Colon (tissue), 2 donors: ENCODE data around the gene PDZK1IP1.
"Not testable (repeated sequence)": the region's sequence is repeated elsewhere in the genome, so short reads cannot be mapped to it uniquely, and the experiment has no call there.

Source experiments
- FAIRE-seq: peaks from 2 replicates; lab custom pipeline; 2012; peaks lifted over from hg19 to GRCh38; lab: Jason Lieb, UNC
- donor health status: control.
- donor health status: control.

Gene PDZK1IP1

DNA sequence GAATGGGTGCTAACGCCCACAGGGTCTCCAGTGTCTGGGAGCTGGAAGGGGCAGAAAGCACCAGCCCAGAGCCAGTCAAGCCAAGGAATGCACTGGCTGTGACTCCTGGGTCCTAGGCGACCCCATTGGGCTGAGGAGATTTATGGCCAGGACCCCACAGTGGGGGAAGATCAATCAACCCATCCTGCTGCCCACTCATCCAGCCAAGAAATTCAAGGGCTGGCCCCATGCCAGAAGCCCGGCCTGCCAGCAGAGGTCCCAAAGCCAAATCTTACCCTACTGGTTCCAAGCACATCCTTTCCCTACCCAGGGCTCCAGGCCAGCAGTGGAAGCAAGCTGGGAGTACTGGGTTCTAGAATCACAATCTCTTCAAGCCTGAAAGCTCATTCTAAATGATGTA lies 6.8 kb upstream of the PDZK1IP1 start:
- no peak for FAIRE-seq

DNA sequence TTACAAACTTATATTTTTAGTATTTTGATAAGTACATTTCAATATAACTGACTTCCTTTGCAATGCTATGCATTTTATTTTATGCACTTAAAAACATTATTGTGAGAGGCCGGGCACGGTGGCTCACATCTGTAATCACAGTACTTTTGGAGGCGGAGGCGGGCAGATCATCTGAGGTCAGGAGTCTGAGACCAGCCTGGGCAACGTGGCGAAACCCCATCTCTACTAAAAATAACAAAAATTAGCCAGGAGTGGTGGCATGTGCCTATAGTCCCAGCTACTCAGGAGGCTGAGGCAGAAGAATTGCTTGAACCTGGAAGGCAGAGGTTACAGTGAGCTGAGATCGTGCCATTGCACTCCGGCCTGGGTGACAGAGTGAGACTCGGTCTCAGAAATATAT lies 6.1 kb upstream of the PDZK1IP1 start:
- not testable (repeated sequence) for FAIRE-seq

GRCh38 chr1:47194311-47194710 lies 4.5 kb upstream of the PDZK1IP1 start:
- FAIRE-seq = no peak

DNA sequence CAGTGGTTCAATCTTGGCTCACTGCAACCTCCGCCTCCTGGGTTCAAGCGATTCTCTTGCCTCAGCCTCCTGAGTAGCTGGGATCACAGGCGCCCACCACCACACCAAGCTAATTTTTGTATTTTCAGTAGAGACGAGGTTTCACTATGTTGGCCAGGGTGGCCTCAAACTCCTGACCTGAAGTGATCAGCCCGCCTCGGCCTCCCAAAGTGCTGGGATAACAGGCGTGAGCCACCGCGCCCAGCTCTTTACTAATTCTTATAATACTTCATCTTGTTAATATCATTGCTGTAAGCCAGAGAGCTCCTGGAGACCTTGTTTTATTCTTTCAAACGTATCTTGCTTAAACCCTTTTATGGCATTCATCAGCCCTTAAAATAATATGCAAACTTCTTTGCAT lies 3.7 kb upstream of the PDZK1IP1 start:
- FAIRE-seq = not testable (repeated sequence)

- no peak for FAIRE-seq
Measured at GRCh38 chr1:47192458-47193384, 2.9 kb upstream of the PDZK1IP1 start.

- no peak for FAIRE-seq
Measured at GRCh38 chr1:47191940-47192457, 2.2 kb upstream of the PDZK1IP1 start.

DNA sequence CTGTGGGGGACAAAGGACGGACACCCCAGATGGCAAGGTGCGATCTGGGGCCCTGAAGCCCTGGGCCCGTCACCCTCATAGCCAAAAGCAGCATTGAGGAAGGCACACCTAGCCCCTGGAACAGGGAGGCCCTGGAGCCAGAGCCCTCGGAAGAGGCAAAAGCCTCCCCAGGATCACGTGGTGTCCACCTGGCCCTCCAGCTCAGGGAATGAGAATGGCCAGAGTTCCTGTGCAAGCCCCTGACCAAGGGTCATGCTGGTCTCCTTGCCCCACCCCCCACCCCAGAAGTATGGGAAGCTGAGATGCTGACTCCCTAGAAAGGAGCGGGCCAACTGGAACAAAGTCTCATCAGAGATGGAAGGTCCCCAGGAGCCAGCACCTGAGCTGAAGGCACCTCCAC lies 1.0 kb upstream of the PDZK1IP1 start:
- FAIRE-seq = no peak

DNA sequence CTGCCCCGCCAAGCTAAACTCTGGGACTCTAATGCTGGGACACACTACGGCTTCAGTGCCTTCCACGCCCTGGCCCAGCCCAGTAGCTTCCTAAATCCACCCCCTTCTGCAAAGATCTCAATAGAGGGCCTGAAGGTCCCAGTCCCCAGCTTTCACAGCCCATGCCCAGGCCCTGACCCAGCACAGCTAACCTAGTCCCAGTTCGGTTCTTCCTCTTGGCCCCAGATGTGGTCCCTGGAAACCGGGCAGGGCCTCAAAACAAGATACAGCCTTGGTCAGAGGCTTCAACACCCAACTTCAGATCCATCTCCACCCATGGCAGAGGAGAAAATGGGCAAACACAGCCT lies 646 bp upstream of the PDZK1IP1 start:
- FAIRE-seq = no peak

DNA sequence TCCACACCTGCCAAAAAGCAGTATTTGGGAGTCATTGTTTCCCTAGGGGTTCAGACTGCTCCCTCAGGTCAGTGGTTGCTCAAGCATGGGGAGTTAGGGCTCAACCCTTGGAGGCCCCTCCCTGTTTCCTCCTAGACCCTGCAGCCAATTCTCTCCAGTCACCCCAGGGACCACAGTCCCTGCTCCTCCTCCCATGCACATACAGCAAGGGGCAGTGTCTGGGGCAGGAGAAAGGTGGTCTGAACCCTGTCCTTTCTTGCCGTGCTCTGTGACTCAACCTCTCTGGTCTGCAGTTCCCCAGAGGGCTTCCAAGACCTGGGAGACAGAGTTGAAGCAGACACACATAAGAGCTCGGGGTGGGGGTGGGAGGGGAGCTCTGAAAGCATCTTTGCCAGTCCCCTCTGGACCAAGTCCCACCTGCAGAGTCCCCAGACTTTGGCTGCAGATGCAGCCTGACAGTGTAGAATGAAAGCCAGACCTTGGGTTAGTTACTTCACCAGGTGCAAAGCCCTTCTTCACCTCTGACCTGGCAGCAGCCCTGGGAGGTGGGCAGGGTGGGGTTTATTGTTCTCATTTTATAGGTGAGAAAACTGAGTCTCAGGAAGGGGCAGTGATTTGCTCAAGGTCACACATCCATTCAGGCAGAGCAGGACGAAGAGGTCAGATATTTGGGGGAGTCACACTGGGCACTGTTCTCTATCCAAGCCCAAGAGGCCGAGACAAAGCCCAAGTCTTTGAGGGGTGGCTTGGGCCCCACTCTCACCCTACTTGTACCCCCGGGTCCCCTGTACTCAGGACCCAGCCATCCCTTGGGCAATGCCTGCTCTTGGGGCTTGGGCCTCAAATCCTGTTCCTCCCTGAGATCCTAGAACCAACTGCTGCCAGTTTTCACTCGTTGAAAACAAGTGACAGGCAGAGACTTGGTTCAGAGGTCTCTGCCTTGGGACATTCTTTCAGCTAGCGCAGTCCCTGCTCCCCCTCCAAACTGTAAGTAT lies 748 bp downstream of the PDZK1IP1 start:
- FAIRE-seq = no peak

GRCh38 chr1:47187926-47188250 lies 1.9 kb downstream of the PDZK1IP1 start:
- no peak for FAIRE-seq

GRCh38 chr1:47187231-47187925 lies 2.5 kb downstream of the PDZK1IP1 start:
- FAIRE-seq = no peak

GRCh38 chr1:47186267-47187185 lies 3.3 kb downstream of the PDZK1IP1 start:
- FAIRE-seq = no peak

- FAIRE-seq = no peak
Measured at GRCh38 chr1:47184822-47185677, 4.8 kb downstream of the PDZK1IP1 start.

- no peak for FAIRE-seq
Measured at GRCh38 chr1:47184090-47184821, 5.6 kb downstream of the PDZK1IP1 start.

DNA sequence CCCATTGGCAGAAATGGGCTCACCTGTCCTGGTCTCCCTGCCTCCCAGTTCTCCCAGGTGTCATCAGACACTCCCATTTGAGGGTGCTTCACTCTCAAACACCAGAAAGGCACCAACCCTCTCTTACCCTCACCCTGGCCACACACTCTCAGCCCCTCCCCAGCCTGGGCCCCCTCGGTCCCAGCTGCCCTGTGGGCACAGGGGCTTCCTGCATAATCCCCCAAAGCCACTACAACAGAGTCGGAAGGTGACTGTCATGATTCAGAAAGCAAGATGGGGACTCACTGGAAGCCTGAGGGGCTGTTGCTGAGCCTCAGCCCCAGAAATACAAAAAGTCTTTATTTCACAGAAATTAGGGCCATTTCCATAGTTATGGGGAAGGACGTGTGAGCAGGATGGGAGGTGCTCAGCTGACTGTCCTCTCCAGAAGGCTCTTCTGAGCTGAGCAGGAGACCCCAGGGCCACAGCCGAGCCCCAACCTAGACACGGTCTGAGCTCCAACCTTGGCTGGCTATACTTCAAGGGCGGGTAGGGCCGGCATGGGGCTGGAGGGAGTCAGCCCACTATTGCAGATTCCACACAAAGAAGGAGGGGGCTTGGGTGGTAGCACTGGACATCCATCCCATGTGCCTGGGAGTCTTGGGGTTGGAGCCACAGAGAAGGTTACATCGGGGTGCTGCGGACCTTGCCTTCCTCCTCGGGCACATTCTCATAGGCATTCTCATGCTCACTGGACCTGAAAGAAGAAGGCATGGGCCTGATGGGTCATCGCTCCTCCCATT lies 6.3 kb downstream of the PDZK1IP1 start:
- FAIRE-seq = no peak

DNA sequence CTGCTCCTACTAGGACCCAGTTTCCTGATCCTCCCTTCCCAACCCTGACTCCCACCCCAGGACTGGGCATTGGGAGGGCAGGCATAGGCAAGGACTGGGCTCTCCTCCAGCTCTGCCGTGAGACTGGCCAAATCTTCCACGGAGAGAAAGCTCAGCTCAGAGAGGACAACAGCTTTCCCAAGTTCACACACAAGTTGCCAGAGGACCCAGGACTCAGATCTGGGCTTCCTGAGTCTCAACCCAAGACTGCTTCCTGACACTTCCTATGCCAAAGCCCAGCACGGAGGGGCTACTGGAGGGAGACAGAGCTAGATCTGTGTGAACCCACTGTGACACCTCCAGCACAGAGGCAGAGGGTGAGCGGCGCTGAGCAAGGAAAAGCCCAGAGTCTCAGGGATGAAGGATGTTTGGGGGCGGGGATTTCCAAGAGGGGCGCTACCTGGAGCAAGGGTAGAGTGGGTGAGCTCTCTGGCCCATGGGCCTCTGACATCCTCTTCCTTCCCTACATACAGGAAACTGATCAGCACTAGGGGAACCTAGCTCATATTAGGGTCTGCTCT lies 7.1 kb downstream of the PDZK1IP1 start:
- FAIRE-seq = no peak

DNA sequence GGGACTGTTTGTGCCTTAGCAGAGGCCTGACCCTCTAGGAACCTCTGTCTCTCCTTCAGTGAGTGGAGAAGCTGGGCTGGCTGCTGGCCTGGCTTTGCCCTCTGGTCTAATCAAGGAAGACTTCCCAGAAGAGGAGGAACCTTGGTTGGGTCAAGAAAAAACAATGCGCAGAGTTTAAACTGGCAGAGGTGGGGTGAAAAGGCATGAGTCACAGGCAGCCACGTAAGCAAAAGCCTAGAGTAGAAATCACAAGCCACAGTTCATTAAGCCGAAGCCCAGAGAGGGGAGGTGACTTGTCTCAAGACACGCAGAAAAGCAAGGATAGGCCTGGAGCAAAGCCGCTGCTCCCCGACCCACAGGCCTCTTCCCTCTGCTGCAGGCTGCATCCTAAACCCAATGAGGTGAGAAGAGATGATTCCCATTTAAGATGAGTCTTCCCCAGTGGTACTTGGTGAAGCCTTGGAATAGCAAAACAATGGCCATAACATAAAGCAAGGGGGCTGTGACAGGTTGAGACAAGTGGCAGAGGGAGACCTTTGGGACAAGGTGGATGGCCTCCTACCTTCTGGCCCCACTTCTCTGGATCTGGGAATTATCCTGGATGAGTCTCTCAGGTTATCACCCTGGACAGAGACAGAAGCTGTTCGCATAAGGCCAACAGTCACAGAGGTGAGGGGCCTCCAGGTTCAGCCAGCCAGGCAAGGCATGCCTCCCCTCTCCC lies 7.7 kb downstream of the PDZK1IP1 start:
- FAIRE-seq = no peak
